HepG2 (cell line): ENCODE data around the gene CDHR3.

ENCODE experiments used
- EZH2 ChIP-seq: conservative IDR thresholded peaks from 2 replicates; pipeline ENCODE4 v1.6.1; 2012; ENCODE audit warnings: mild to moderate bottlenecking, low read depth, low read length, moderate library complexity
- MTA1 ChIP-seq: sonication (generic); formaldehyde crosslinking; IDR thresholded peaks from 2 replicates; pipeline ENCODE4 v1.4.0; 2020; ENCODE audit warnings: missing genetic modification reagents, mild to moderate bottlenecking, borderline replicate concordance
- ZFP36L1 ChIP-seq: sonication (generic); formaldehyde crosslinking; IDR thresholded peaks from 2 replicates; pipeline ENCODE4 v1.8.0; 2022; ENCODE audit warnings: mild to moderate bottlenecking, missing genetic modification reagents, moderate library complexity
- ZFP91 ChIP-seq: sonication (generic); formaldehyde crosslinking; IDR thresholded peaks from 2 replicates; pipeline ENCODE4 v1.9.0; 2022; ENCODE audit warnings: missing genetic modification reagents, mild to moderate bottlenecking, borderline replicate concordance
- ZNF10 ChIP-seq: sonication (generic); formaldehyde crosslinking; IDR thresholded peaks from 2 replicates; pipeline ENCODE4 v1.4.0; 2020; ENCODE audit warnings: mild to moderate bottlenecking, low read depth, missing genetic modification reagents, borderline replicate concordance
- ZNF225 ChIP-seq: sonication (generic); formaldehyde crosslinking; IDR thresholded peaks from 2 replicates; pipeline ENCODE4 v1.4.0; 2020; ENCODE audit warnings: mild to moderate bottlenecking, missing genetic modification reagents
- ZNF263 ChIP-seq: sonication (generic); formaldehyde crosslinking; IDR thresholded peaks from 2 replicates; pipeline ENCODE4 v1.4.0; 2020; ENCODE audit warnings: missing genetic modification reagents

GRCh38 chr7:106062521-106062931, 99.5 kb downstream of the CDHR3 start:
- TF ChIP-seq MTA1 (CRISPR knock-in tag) (no peak), ZNF225 (no peak), ZFP36L1 (CRISPR knock-in tag) (no peak), ZFP91 (CRISPR knock-in tag) (no peak), EZH2 (no peak), ZNF263 (no peak), ZNF10 (CRISPR knock-in tag) (no peak)
